Nephron (organoid): ENCODE measurements around the gene AHCYL2.

Source experiments
- H3K27ac Mint-ChIP-seq, 3 experiments: 2 replicates each; pipeline ENCODE4 v1.8.0; 2020; ENCODE audit warnings: mixed read lengths in 3 of 3, mild to moderate bottlenecking in 2 of 3, moderate library complexity in 1 of 3
- H3K27me3 Mint-ChIP-seq: 2 replicates; pipeline ENCODE4 v1.8.0; 2021; ENCODE audit warnings: low read depth, mild to moderate bottlenecking, moderate library complexity, mixed read lengths
- H3K36me3 Mint-ChIP-seq: 2 replicates; pipeline ENCODE4 v1.8.0; 2020; ENCODE audit warnings: low read depth, mixed read lengths
- H3K4me1 Mint-ChIP-seq: 2 replicates; pipeline ENCODE4 v1.8.0; 2020; ENCODE audit warnings: mixed read lengths
- H3K4me3 Mint-ChIP-seq, 3 experiments: 2 replicates each; pipeline ENCODE4 v1.8.0; 2020; ENCODE audit warnings: mild to moderate bottlenecking in 3 of 3, mixed read lengths in 3 of 3, moderate library complexity in 2 of 3
- H3K9me3 Mint-ChIP-seq: 2 replicates; pipeline ENCODE4 v1.8.0; 2020; ENCODE audit warnings: mixed read lengths
- CTCF ChIP-seq, 3 experiments: fragments of 200-600 bp; sonication (generic); IDR thresholded peaks; one replicate each; pipeline ENCODE4 v1.5.0; 2021; ENCODE audit warnings: antibody characterized with exemption in 3 of 3; ENCODE audit not compliant: unreplicated experiment in 3 of 3

AHCYL2 gene

GRCh38 chr7:129450295-129450694 is 225.5 kb downstream of the AHCYL2 start:
- Mint-ChIP-seq H3K27ac (no peak overlapping the region), H3K4me3 (no peak overlapping the region)
- no peak for TF ChIP-seq CTCF (IDR thresholded peaks at IDR 0.05; ENCODE audit: unreplicated experiment in 3 of 3)

GRCh38 chr7:129452589-129453231 is 227.9 kb downstream of the AHCYL2 start:
- Mint-ChIP-seq H3K36me3 (peaks cover 37% of the 10 kb centered on the region), H3K4me3 (no peak overlapping the region), H3K27ac (no peak overlapping the region), H3K4me1 (no peaks in the 10 kb centered on the region), H3K9me3 (peaks cover 15% of the 10 kb centered on the region), H3K27me3 (peaks cover 3% of the 10 kb centered on the region)
- no peak for TF ChIP-seq CTCF (IDR thresholded peaks at IDR 0.05; ENCODE audit: unreplicated experiment in 3 of 3)

More at GRCh38 chr7:129450295-129450694, 225.5 kb downstream of the AHCYL2 start:
- peaks cover 3% of the 10 kb centered on the region for H3K27me3 Mint-ChIP-seq
- H3K36me3 Mint-ChIP-seq = peaks cover 53% of the 10 kb centered on the region
- peaks cover 15% of the 10 kb centered on the region for H3K9me3 Mint-ChIP-seq
- H3K4me1 Mint-ChIP-seq = no peaks in the 10 kb centered on the region

- Mint-ChIP-seq H3K4me3 (no peak overlapping the region), H3K4me1 (no peaks in the 10 kb centered on the region)
Measured at GRCh38 chr7:129453510-129454248, 228.8 kb downstream of the AHCYL2 start.

GRCh38 chr7:129454249-129454551 is 229.4 kb downstream of the AHCYL2 start:
- H3K36me3 Mint-ChIP-seq = peaks cover 32% of the 10 kb centered on the region
- no peak overlapping the region for H3K4me3 Mint-ChIP-seq
- no peaks in the 10 kb centered on the region for H3K27me3 Mint-ChIP-seq
- H3K9me3 Mint-ChIP-seq = peaks cover 7% of the 10 kb centered on the region
- H3K4me1 Mint-ChIP-seq = no peaks in the 10 kb centered on the region
- H3K27ac Mint-ChIP-seq = no peak overlapping the region
- no peak for TF ChIP-seq CTCF (IDR thresholded peaks at IDR 0.05; ENCODE audit: unreplicated experiment in 3 of 3)

More at GRCh38 chr7:129453510-129454248, 228.8 kb downstream of the AHCYL2 start:
- TF ChIP-seq CTCF (IDR thresholded peaks at IDR 0.05; ENCODE audit: unreplicated experiment in 3 of 3) = no peak
- Mint-ChIP-seq H3K36me3 (peaks cover 34% of the 10 kb centered on the region), H3K9me3 (peaks cover 12% of the 10 kb centered on the region), H3K27me3 (peaks cover 2% of the 10 kb centered on the region), H3K27ac (no peak overlapping the region)

GRCh38 chr7:129456421-129456820 is 231.6 kb downstream of the AHCYL2 start:
- Mint-ChIP-seq H3K4me3 (no peak overlapping the region), H3K27me3 (no peaks in the 10 kb centered on the region), H3K36me3 (peaks cover 16% of the 10 kb centered on the region), H3K27ac (no peak overlapping the region), H3K4me1 (no peaks in the 10 kb centered on the region), H3K9me3 (no peaks in the 10 kb centered on the region)
- no peak for TF ChIP-seq CTCF (IDR thresholded peaks at IDR 0.05; ENCODE audit: unreplicated experiment in 3 of 3)

- Mint-ChIP-seq H3K9me3 (no peaks in the 10 kb centered on the region), H3K27ac (no peak overlapping the region), H3K27me3 (no peaks in the 10 kb centered on the region), H3K4me1 (no peaks in the 10 kb centered on the region), H3K4me3 (no peak overlapping the region), H3K36me3 (peaks cover 16% of the 10 kb centered on the region)
- no peak for TF ChIP-seq CTCF (IDR thresholded peaks at IDR 0.05; ENCODE audit: unreplicated experiment in 3 of 3)
Measured at GRCh38 chr7:129457101-129457500, 232.3 kb downstream of the AHCYL2 start.
